HG03457 (cell line): ENCODE measurements around the gene ZNF70.

ENCODE experiments used
- ATAC-seq: cut with Tn5 transposase; IDR thresholded peaks from one replicate; pipeline ENCODE4 v1.9.1; 2021; ENCODE audit warnings: moderate number of reproducible peaks; ENCODE audit not compliant: unreplicated experiment

The ZNF70 gene

DNA sequence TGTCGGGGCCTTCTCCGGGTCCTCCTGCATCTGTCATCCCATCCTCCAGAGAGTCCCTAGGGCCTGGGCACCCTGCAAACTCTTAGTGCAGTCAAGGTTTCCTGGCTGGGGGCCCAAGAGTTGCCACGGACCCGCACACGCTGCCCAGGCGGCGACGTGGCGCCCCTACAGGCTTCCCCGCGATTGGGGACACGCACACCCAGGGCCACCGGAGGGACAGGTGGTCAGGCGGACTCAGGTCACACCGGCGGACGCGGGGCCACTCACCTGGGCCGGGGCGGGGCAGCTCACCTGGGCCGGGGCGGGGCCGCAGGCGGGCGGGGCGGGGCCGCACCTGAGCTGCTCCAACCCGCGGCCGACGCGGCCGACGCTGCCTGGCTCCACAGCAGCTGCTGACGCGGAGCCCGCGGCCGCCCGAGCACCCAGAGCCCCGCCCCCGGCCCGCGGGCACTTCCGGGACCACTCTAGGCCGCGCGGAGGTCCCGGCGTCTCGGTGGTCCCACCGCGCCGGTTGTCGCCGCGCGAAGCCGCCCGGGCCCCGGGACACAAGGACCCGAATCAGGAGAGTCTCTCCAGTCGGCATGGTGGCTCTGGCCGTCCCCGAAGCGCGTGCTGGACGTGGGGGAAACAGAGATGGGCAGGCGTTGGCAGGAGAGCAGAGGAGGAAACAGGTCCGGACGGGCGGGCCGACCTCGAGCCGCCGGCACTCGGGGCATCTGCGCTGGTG lies at the start of gene ZNF70:
TSS of gene ZNF70 (minus strand) at position 399 of the 727 bp plus-strand sequence. CDS start 5,972 bp downstream, outside the sequence.
- ATAC-seq, result no peak

DNA sequence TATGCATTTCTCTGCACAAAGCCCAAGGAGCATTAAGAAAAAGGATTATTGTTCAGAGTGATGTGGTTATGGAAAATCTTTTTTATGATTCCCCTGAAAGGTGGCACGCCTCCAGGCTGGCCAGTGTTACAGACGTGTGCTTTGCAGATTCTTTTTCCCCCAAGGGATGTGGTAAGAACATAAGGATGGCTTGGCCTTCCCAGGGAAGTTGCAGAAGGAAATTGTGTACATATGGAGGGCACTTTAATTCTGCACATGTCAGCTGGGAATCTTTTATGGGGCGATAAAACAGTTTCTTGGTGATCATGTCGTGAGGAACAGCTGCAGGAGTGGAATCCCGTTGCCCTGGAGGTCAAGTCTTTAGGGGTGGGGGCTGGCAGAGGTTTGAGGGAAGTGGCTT lies 45.5 kb upstream of the ZNF70 start:
- no peak for ATAC-seq

DNA sequence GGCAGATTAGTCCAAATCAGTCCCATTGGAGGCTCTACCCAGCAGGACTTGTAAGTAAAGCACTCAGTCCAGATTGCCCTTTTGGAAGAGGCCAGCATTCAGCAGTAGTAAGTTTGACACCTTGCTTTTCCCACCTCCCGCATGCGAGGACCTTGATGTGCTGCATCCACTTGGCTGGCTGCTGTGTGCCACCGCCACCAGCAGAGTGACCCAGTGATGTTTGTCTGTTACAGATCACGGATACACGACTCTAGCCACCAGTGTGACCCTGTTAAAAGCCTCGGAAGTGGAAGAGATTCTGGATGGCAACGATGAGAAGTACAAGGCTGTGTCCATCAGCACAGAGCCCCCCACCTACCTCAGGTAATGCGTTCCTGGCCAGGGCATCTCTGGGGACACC lies 42.4 kb upstream of the ZNF70 start:
- ATAC-seq, result no peak

DNA sequence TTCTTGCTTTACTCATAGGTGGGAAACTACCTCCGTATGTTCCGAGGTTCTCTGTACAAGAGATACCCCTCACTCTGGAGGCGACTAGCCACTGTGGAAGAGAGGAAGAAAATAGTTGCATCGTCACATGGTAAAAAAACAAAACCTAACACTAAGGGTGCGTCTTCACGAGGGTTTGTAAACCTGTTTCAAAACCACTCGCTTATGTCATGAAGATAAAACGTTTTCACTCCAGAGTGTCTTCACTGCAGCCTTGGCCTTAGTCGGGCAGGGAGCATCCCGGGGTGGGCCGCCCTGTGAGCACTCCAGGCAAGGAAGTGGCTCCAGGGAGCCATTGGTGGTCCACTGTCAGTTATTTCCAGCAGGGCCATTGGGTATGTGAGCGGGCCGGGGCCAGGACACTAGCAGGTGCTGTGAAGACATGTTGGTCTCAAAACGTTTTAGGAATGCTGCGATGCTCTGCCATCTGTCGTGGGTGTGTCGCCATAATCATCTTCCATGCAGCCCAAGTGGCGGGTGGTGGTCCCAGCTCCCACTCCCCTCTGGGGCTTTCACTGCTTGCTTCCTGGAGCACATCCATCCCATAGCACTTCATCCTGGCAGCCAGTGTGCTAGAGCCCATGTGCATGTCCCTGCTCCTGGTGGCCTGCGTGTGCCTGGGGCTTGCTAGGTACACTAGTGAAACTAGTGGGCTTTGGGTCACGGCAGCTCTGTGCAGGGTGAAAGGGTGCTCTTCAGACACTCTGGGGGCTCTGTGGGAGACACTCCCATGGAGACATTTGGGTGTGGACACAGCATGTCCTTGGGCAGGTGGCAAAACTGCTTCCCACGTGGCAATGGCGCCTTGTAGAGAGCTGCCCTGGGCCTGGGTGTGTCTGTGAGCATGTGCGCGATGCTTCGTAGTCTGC lies 41.1 kb upstream of the ZNF70 start:
- no peak for ATAC-seq

DNA sequence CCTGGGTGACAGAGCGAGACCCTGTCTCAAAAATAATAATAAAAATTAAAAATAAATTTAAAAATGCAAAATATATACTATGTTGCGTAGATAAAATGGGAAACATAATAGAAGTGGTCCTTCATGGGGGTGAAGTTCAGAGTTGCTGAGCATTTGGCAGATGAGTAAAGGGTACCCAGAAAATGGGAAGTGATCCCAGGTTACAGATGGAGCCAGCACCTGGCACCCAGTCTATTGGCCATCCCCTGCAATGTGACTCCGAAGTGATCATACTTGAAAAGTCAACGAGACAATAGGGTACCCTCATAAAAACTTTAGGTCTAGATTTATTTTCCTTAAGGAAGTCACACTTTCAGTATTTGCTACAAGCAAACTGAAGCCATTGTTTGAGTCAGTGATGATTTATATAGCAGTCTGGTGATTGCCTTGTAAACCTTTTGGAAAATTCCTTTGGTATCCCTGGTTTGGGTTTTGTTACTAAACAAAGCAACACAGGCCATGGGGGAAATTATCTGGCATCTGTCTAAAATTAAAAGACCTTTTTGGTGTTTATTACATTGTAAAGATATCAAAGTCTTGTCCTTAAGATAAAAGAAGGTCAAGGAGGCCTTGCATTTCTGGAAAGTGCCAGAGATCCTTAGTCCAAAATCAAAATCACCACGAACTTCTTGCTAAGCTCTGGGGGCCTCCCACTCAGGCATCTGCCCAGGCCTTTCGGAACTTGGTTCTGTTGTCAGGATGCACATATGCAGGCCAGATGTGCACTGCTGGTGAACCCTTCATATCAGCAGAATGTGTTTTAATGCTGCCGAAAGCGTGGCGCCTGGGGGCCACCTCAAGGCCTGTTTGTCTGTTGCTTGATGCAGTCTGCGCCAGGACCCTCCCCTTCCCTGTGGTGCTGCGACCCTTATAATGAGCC lies 40.2 kb upstream of the ZNF70 start:
- ATAC-seq, result no peak

DNA sequence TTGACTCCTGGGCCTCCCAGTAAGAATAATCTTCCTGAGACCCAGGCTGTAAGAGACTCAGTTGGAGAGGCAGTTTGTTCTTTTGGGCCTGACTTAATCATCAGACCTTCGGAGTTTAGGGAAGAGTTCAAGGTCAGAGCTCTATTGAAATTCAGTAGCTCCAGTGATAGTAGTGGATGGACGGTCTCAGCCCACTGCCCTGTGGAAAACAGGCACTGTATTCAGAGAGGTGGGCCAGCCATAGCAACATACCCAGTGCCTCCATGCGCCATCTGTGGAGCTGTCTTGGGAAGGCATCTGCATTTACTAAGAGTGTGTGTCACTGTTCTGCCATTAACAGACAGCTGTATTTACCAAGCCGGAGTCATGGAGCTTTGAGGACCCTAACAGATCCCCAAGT lies 38.7 kb upstream of the ZNF70 start:
- ATAC-seq, result no peak

DNA sequence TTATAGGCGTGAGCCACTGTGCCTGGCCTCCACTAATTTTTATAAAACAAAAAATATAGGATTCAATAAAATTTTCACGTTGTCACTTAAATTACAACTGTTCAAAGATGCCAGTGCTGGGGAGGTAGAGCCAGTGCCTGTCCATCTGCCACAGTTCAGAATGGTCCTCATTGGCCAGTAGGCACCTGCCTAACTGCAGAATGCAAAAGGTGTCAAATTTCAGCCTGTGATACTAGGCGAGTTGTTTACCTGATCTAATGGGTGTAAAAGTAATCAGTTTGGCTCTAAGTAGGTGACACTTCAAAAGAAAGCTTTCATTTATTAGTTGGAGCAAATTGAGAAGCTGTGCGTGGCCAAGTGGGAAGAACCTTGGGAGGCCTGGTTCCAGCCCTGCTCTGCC lies 38.2 kb upstream of the ZNF70 start:
- no peak for ATAC-seq

DNA sequence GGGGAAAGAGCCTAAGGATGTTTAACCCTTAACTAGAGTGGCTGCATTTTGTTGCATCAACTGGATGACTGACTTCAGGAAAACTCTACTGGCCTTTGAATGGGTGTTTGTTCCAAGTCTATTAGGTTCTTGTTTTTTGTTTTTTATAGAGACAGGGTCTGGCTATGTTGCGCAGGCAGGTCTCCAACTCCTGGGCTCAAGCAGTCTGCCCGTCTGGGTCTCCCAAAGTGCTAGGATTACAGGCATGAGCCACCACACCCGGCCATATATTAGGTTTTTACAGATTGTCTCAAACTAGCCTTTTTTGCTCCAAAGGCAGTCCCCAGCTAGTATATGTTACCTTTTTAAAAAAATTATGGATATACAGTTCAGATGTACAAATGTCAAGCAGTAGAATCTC lies 37.0 kb upstream of the ZNF70 start:
- ATAC-seq, result no peak

DNA sequence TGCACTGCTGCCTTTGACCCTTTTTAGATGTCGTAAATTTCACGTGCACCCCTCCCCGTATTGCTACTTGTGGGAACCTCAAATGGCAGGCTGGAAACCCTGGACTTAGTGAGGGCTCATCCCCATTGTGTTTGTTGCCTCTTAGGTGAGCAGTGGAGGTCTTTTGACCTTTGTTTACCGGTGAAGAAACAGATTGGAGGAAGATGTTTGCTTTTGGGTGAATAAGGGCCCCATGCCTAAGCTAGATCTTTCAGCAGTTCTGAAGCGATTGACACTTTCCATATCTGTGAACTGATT lies 36.6 kb upstream of the ZNF70 start:
- ATAC-seq, result no peak

DNA sequence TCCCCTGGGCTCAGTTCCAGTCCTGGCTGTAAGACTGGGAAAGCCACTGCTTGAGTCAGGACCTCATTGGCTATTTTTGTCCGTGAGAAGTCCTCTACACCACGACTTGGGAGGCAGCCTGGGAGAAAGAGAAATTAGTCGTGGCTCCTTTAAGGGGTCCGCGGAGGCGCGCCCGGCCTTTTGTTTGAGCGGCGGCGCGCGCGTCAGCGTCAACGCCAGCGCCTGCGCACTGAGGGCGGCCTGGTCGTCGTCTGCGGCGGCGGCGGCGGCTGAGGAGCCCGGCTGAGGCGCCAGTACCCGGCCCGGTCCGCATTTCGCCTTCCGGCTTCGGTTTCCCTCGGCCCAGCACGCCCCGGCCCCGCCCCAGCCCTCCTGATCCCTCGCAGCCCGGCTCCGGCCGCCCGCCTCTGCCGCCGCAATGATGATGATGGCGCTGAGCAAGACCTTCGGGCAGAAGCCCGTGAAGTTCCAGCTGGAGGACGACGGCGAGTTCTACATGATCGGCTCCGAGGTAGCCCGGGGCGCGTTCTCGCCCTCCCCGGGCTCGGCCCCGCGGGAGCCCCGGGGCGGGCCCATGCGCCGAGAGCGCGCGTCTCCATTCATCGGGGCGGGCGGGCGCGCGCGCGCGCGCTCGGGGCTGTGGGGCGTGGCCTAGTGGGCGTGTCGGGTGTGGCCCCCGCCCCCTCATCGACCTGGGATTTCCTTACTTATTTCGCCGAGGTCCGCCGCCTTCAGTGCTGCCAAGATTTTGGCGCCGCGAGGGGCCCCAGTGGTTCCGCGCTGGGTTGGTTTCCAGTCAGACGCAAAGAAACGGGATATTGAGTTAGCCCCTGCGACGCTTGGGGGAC lies 36.1 kb upstream of the ZNF70 start, which contains the start of gene SMARCB1:
TSS of gene SMARCB1 (plus strand) at position 215 of the 848 bp plus-strand sequence. CDS start at position 419, 204 bp downstream.
- ATAC-seq, result peak; percentile 43

DNA sequence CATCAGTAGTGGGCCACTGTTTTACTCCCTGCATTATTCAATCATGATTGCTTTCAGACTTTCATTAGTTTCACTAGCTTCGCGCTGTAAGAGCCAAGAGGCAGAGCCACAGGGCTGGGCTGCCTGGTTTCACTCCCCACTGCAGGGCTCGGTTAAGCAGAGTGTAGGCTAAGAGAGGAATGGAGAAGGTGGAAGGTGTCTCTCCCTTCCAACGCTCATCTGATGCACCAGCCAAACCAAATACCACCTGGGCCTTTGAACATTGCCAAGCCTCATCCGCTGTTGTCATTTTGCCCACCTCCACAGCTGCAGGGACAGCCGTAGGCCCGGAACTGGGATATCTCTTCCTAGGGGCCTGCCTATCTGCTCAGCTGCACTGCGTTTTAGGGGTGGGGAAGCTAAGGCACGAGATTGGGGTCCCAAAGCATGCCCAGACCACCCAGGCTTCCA lies 35.4 kb upstream of the ZNF70 start:
- no peak for ATAC-seq

DNA sequence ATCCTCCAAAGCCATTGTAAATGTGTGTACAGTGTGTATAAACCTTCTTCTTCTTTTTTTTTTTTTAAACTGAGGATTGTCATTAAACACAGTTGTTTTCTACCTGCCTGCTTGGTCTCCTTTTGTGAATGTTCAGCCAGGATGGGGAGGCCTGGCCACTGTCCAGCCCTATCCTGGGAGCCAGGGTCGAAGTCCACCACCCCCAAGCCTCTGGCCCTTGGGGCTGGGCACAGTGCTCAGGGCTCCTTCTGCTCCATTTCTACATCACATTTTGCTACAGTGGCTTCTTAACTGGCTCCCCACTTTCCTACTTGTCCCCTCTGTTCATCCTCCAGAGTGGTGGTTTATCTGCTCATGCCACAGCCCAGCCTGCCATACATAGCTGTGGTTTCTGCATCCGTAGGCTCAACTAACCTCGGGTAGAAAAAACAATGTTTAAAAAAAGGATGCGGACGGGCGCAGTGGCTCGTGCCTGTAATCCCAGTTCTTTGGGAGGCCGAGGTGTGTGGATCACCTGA lies 33.4 kb upstream of the ZNF70 start:
- ATAC-seq, result no peak

DNA sequence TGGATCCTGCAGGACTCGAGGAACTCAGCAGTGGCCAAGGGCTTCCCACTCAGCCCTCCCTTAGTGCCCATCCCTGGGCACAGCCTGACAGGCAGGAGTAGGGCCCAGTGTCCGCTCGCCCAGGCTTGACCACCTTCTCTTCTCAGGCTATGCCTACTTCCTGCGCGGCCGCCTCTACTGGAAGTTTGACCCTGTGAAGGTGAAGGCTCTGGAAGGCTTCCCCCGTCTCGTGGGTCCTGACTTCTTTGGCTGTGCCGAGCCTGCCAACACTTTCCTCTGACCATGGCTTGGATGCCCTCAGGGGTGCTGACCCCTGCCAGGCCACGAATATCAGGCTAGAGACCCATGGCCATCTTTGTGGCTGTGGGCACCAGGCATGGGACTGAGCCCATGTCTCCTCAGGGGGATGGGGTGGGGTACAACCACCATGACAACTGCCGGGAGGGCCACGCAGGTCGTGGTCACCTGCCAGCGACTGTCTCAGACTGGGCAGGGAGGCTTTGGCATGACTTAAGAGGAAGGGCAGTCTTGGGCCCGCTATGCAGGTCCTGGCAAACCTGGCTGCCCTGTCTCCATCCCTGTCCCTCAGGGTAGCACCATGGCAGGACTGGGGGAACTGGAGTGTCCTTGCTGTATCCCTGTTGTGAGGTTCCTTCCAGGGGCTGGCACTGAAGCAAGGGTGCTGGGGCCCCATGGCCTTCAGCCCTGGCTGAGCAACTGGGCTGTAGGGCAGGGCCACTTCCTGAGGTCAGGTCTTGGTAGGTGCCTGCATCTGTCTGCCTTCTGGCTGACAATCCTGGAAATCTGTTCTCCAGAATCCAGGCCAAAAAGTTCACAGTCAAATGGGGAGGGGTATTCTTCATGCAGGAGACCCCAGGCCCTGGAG lies 32.6 kb upstream of the ZNF70 start:
- ATAC-seq, result no peak

DNA sequence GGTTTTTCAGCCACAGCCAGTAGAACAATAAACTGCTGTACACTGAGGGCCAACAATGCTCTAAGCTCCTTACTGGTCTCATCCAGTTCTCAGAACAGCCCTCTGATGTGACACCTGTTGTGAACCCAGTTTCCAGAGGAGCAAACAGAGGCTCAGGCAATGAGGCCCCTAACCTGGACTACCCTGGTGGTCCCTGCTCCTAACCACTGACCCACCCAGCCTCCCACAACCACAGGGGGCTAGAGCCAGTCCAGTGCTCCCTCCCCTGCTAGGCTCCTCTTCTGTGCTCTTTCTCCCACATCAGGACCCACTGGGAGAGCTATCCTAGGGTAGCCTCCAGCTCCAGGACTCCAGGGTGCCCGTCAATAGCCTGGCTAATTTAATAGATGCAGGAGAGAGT lies 31.8 kb upstream of the ZNF70 start:
- no peak for ATAC-seq

DNA sequence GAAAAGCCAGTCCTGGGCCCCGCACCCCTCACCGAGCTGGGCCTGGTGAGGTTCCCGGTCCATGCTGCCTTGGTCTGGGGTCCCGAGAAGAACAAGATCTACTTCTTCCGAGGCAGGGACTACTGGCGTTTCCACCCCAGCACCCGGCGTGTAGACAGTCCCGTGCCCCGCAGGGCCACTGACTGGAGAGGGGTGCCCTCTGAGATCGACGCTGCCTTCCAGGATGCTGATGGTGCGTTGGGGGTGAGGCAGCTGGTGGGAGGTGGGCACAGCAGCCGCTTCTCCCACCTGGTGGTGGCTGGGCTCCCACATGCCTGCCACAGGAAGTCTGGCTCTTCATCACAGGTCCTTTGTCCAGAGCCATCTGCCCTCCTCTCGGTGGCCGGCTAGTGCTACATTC lies 31.3 kb upstream of the ZNF70 start:
- ATAC-seq, result no peak

DNA sequence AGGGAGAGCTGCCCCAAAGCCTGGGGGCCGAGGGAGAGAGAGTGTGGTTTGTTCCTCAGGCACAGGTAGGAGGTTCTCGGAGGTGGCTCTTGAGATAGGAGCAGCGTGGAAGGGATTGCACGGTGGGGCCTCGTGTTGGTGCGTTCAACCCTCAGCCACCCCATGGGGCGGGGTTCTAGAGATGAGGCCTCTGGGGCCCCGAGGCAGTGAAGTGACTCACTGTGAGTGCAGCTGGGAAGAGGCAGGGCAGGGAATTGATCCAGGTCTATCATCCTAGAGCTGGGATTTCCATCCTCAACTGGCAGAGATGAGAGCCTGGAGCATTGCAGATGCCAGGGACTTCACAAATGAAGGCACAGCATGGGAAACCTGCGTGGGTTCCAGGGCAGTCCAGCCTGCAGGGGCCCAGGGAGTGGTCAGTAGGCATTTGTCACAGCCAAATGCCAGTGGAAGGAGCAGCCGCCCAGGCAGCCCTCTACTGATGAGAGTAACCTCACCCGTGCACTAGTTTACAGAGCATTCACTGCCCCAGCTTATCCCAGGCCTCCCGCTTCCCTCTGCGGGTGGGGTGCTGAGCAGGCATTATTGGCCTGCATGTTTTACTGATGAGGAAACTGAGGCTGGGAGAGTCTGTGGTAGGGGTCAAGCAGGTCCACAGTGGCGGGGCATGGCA lies 30.7 kb upstream of the ZNF70 start:
- no peak for ATAC-seq

DNA sequence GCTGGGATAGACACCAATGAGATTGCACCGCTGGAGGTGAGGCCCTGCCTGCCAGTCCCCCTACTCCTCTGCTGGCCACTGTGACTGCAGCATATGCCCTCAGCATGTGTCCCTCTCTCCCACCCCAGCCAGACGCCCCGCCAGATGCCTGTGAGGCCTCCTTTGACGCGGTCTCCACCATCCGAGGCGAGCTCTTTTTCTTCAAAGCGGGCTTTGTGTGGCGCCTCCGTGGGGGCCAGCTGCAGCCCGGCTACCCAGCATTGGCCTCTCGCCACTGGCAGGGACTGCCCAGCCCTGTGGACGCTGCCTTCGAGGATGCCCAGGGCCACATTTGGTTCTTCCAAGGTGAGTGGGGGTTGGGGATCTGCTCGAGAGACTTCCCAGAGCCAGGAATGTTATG lies 30.2 kb upstream of the ZNF70 start:
- no peak for ATAC-seq

DNA sequence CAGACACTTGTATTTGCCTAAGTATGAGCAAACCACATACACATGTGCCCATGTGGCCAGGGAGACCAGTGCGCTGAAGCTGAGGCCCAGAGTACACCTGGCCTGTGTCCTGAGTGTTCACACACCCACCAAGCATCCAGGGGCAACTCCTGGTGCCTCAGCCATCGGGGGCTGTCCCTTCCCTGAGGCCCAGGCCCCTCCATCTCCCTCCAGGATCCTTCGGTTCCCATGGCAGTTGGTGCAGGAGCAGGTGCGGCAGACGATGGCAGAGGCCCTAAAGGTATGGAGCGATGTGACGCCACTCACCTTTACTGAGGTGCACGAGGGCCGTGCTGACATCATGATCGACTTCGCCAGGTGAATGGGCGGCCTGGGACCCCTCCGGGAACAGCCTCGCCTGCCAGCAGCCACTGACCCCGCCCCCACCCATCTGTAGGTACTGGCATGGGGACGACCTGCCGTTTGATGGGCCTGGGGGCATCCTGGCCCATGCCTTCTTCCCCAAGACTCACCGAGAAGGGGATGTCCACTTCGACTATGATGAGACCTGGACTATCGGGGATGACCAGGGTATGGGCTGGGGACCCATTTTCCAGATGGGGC lies 29.3 kb upstream of the ZNF70 start:
- no peak for ATAC-seq
